ENCODE data around the gene MOB3A.
A peak's percentile ranks its signal among the peaks of the same experiment; 100 is the strongest.
"Not testable (repeated sequence)": the region's sequence is repeated elsewhere in the genome, so short reads cannot be mapped to it uniquely, and the experiment has no call there.

The MOB3A gene

DNA sequence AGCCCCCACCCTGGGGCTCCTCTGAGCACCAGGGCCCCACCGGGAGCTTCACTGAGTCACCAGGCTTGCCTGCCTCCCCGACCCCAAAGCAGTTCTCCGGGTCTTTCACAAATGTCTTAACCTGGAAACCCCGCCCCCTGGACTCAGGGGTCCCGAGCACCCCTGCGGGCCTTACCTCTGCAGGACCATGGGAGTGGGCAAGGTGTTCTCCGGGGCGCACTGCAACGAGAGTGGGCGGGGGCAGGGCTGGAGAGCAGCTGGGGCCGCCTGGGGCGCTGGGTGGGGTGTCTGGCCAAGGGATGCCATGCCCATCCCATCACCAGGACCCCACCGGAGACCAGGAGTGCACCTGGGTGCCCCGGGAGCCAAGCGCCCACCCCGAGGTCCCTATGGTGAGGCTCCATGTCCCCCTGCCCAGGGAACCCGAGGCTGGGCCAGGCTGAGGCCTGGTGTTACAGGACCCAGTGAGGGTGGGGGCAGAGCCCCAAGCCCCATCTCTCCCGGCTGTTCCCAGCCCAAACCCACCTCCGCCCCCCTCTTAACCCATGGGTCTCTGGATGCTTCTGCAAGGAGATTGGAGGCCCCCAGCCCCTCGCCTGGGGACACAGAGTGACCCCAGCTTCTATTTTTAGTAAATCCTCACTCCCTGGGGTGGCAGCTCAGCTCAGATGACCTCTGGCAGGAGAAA lies 56.0 kb downstream of the MOB3A start:
- Histone ChIP-seq H3K9me3 (ENCODE audit: control insufficient read depth, insufficient read depth, low read depth, low read length) (peaks cover 13% of the 10 kb centered on the region), H3K36me3 (ENCODE audit: control insufficient read depth, insufficient read depth, low read length) (peaks cover 43% of the 10 kb centered on the region), H3K27ac (ENCODE audit: low read depth, low read length) (no peak overlapping the region), H3K27me3 (ENCODE audit: control insufficient read depth, insufficient read depth, low read length) (no peaks in the 10 kb centered on the region), H3K9ac (ENCODE audit: low read length) (no peak overlapping the region), H3K4me3 (ENCODE audit: low read depth, low read length) (no peak overlapping the region), H3K4me1 (ENCODE audit: control insufficient read depth, insufficient read depth, low read length) (peaks cover 16% of the 10 kb centered on the region)

DNA sequence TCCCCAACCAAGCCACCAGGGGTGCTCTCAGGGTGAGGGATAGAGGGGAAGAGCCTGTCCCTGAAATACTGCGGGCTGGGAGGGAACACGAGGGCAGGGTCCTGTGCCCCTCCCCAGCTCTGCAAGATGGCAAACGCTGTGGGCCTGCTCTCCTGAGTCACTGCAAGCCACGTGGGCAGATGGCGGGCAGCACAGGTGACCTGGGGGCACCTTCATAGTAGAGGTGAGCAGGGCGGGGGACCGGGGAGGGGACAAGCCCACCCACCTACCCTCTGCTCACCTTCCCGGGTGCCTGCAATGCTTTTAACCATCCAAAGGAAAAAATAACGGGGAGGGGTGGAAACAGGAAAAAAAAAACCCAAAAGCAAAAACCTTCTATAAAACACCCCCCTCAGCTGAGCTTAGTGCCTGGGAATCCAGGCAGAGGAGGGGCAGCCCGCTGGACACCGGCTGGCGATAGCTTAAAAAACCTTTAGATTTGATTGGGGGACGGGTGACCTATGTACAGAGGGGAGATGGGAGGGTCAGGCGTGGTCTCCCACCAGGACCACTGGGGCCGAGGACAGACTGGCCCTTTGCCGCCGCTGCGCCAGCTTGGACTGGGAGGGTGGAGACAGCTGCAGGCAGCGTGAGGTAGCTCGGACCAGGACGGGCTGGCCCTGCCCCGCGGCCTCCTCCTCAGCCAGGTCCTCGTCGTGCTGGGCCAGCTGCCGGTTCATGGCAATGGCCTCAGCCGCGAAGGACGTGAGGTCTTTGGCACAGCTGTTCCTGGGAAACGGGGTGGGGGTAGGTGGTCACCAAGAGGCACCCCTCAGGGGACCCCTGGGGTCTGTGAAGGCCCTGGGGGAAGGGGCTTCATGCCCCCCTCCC lies 56.8 kb downstream of the MOB3A start:
- H3K27me3 ChIP-seq (ENCODE audit: control insufficient read depth, insufficient read depth, low read length): no peaks in the 10 kb centered on the region
- peaks cover 13% of the 10 kb centered on the region for H3K9me3 ChIP-seq (ENCODE audit: control insufficient read depth, insufficient read depth, low read depth, low read length)
- H3K4me1 ChIP-seq (ENCODE audit: control insufficient read depth, insufficient read depth, low read length): peaks cover 16% of the 10 kb centered on the region
- H3K9ac ChIP-seq (ENCODE audit: low read length): no peak overlapping the region
- peaks cover 36% of the 10 kb centered on the region for H3K36me3 ChIP-seq (ENCODE audit: control insufficient read depth, insufficient read depth, low read length)
- no peak overlapping the region for H3K4me3 ChIP-seq (ENCODE audit: low read depth, low read length)
- no peak overlapping the region for H3K27ac ChIP-seq (ENCODE audit: low read depth, low read length)

DNA sequence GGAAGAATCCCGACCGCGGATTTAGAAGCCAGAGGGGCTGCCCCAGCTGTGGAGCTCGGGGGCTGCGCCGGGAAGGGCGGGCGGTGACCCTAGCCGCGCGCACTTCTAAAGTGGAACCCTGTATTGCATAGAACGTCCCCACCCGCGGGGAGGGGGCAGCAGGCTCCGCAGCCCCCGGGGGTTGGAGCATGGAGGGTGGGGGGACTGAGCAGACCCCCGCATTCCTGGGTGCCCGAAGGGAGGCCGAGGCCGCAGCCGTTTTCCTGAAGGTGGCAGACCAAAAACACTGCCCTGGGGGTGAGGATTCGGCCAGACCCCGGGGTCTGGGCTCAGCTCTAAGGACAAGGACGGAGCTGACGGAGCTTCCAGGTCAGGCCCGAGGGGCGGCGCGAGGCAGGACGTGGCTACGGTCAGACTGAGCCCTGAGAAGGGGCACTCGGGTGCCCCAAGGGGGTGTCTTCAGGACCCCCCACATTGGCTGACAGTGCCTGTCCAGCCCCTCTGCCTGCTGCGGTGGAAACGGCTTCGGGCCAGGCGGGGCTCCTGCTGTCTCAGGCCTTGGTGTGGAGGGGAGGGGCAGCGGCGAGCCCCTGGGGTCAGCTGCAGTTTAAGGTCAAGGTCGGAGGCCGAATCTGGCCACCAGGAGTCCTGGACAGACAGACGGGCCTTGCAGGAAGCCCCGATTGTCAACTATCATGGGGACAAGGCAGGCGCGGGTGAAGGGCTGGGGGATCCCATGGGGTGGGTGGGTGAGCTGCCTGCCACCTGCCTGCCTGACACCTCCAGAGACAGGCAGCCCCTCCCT lies 57.6 kb downstream of the MOB3A start:
- no peak overlapping the region for H3K4me3 ChIP-seq (ENCODE audit: low read depth, low read length)
- H3K4me1 ChIP-seq (ENCODE audit: control insufficient read depth, insufficient read depth, low read length): peaks cover 16% of the 10 kb centered on the region
- no peak overlapping the region for H3K27ac ChIP-seq (ENCODE audit: low read depth, low read length)
- H3K9ac ChIP-seq (ENCODE audit: low read length): no peak overlapping the region
- peaks cover 35% of the 10 kb centered on the region for H3K36me3 ChIP-seq (ENCODE audit: control insufficient read depth, insufficient read depth, low read length)
- H3K9me3 ChIP-seq (ENCODE audit: control insufficient read depth, insufficient read depth, low read depth, low read length): peaks cover 13% of the 10 kb centered on the region
- no peaks in the 10 kb centered on the region for H3K27me3 ChIP-seq (ENCODE audit: control insufficient read depth, insufficient read depth, low read length)

DNA sequence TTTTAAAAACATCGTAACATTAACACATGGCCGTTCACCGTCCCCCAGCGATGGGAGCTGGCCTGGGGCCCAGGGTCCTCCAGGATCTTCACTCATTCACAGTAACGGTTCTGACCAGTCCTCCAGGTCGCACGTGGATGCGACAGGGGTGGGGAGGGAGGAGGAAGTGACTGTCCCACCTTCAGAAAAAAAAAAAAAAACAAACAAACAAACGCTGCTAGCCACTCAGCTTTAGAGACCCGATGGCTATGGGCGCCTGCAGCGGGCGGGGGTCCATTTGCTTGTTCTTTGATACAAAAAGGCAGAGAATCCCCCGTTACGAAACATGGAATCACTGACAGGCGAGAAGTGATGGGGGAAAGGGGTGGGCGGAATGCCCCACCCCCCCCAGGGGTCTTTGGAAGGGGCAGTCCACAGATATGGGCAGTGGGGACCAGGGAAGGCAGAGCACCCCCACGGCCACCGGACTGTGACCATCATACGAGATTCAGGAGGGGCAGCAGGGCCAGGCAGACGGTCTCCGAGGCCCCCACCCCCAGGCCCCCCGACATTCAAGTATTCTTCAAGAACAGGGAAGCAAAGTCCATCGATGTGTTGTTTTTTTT lies 58.4 kb downstream of the MOB3A start:
- peaks cover 12% of the 10 kb centered on the region for H3K4me1 ChIP-seq (ENCODE audit: control insufficient read depth, insufficient read depth, low read length)
- no peaks in the 10 kb centered on the region for H3K27me3 ChIP-seq (ENCODE audit: control insufficient read depth, insufficient read depth, low read length)
- peaks cover 27% of the 10 kb centered on the region for H3K36me3 ChIP-seq (ENCODE audit: control insufficient read depth, insufficient read depth, low read length)
- H3K9ac ChIP-seq (ENCODE audit: low read length): no peak overlapping the region
- peaks cover 13% of the 10 kb centered on the region for H3K9me3 ChIP-seq (ENCODE audit: control insufficient read depth, insufficient read depth, low read depth, low read length)
- no peak overlapping the region for H3K4me3 ChIP-seq (ENCODE audit: low read depth, low read length)
- H3K27ac ChIP-seq (ENCODE audit: low read depth, low read length): no peak overlapping the region

DNA sequence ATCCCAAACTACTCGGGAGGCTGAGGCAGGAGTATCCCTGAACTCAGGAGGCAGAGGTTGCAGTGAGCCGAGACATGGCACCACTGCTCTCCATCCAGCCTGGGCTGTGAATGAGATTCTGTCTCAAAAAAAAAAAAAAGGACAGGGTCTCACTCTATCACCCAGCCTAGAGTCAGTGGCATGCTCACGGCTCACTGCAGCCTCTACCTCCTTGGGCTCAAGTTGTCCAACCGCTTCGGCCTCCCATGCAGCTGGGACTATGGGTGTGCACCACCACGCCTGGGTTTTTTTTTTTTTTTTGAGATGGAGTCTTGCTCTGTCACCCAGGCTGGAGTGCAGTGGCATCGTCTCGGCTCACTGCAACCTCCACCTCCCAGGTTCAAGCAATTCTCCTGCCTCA lies 59.7 kb downstream of the MOB3A start:
- no peak overlapping the region for H3K27ac ChIP-seq (ENCODE audit: low read depth, low read length)
- no peak overlapping the region for H3K4me3 ChIP-seq (ENCODE audit: low read depth, low read length)

DNA sequence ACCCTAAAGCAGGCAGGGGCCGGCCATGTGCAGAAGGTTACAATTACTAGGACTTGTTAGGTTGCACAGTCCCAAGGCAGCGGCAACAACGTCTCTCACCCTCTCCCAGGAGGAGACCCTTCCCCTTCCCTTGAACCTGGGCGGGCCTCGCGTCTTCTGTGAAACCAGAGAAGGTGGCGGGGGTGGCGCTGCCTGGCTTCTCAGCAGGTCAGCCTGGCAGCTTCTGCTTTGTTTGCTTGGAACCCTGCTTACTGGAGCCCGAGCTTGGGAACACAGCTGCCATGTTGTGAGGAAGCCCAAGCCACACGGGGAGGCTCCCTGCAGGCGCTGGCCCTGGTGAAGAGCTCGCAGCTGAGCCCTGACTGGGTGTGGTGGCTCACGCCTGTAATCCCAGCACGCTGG lies 60.5 kb downstream of the MOB3A start:
- no peak overlapping the region for H3K27ac ChIP-seq (ENCODE audit: low read depth, low read length)
- H3K4me3 ChIP-seq (ENCODE audit: low read depth, low read length): no peak overlapping the region
- peaks cover 13% of the 10 kb centered on the region for H3K9me3 ChIP-seq (ENCODE audit: control insufficient read depth, insufficient read depth, low read depth, low read length)
- H3K9ac ChIP-seq (ENCODE audit: low read length): no peak overlapping the region
- H3K27me3 ChIP-seq (ENCODE audit: control insufficient read depth, insufficient read depth, low read length): no peaks in the 10 kb centered on the region
- peaks cover 6% of the 10 kb centered on the region; the same call in 1 of the 2 replicates for H3K4me1 ChIP-seq (ENCODE audit: control insufficient read depth, insufficient read depth, low read length)
- peaks cover 13% of the 10 kb centered on the region for H3K36me3 ChIP-seq (ENCODE audit: control insufficient read depth, insufficient read depth, low read length)

More for the DNA sequence above, 59.7 kb downstream of the MOB3A start:
- H3K27me3 ChIP-seq (ENCODE audit: control insufficient read depth, insufficient read depth, low read length): no peaks in the 10 kb centered on the region
- H3K4me1 ChIP-seq (ENCODE audit: control insufficient read depth, insufficient read depth, low read length): peaks cover 6% of the 10 kb centered on the region
- H3K9me3 ChIP-seq (ENCODE audit: control insufficient read depth, insufficient read depth, low read depth, low read length): peaks cover 13% of the 10 kb centered on the region
- no peak overlapping the region for H3K9ac ChIP-seq (ENCODE audit: low read length)
- peaks cover 21% of the 10 kb centered on the region for H3K36me3 ChIP-seq (ENCODE audit: control insufficient read depth, insufficient read depth, low read length)

DNA sequence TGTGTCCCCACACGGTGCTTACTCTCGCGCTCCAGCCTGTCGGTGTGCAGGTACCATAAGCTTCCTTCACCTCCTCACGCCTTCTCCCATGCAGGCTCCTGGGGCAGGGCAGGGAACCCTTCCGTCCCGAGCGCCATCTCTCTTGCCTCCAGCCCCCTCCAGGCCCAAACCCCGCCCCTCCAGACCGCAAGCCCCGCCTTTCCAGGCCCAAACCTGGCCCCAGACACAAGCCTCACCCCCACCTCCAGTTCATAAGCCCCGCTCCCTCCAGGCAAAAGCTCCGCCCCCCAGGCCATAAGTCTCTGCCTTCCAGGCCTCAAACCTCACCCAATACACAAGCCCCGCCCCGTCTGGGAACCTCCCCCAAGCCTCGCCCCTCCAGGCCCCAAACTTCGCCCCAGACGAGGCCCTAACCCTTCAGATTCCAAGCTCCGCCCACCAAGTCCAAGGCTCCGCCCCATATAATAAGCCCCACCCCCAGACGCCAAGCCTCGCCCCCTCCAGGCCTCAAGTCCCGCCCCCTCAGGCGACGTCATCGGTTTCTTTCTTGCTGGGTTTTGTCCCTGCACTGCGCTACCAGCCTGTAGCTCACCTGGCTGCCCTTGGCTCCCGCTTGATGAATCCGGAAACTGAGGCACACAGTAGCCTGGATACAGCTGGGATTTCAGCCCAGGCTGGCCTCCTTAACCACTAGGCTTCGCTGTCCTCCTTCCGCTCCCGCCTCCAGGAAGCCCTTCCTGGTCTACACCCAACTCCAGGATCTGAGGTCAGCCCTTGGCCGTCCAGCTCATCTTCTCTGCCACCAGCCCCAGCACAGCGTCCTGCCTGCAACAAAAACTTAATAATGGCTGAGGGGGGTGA lies 61.2 kb downstream of the MOB3A start:
- Histone ChIP-seq H3K4me1 (ENCODE audit: control insufficient read depth, insufficient read depth, low read length) (peaks cover 6% of the 10 kb centered on the region; the same call in 1 of the 2 replicates), H3K36me3 (ENCODE audit: control insufficient read depth, insufficient read depth, low read length) (peaks cover 6% of the 10 kb centered on the region; the same call in 1 of the 2 replicates), H3K9ac (ENCODE audit: low read length) (peak overlapping the region; percentile 45), H3K9me3 (ENCODE audit: control insufficient read depth, insufficient read depth, low read depth, low read length) (peaks cover 13% of the 10 kb centered on the region), H3K27ac (ENCODE audit: low read depth, low read length) (no peak overlapping the region), H3K4me3 (ENCODE audit: low read depth, low read length) (peak overlapping the region; percentile 46), H3K27me3 (ENCODE audit: control insufficient read depth, insufficient read depth, low read length) (no peaks in the 10 kb centered on the region)

DNA sequence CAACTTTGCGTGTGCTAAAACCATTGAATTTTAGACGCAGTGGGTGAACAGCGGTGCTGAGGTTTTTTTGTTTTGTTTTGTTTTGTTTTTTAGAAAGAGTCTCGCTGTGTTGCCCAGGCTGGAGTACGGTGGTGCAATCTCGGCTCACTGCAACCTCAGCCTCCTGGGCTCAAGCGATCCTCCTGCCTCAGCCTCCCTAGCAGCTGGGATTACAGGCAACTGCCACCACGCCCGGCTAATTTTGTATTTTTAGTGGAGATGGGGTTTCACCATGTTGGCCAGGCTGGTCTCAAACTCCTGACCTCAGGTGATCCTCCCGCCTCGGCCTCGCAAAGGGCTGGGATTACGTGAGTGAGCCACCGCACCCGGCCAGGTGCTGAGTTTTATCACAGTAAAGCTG lies 61.9 kb downstream of the MOB3A start:
- H3K4me1 ChIP-seq (ENCODE audit: control insufficient read depth, insufficient read depth, low read length); H3K36me3 ChIP-seq (ENCODE audit: control insufficient read depth, insufficient read depth, low read length); H3K27ac ChIP-seq (ENCODE audit: low read depth, low read length); H3K27me3 ChIP-seq (ENCODE audit: control insufficient read depth, insufficient read depth, low read length): not testable (repeated sequence)
- Histone ChIP-seq H3K9me3 (ENCODE audit: control insufficient read depth, insufficient read depth, low read depth, low read length) (peaks cover 13% of the 10 kb centered on the region), H3K4me3 (ENCODE audit: low read depth, low read length) (peak overlapping the region; percentile 46), H3K9ac (ENCODE audit: low read length) (peak overlapping the region; percentile 45)

DNA sequence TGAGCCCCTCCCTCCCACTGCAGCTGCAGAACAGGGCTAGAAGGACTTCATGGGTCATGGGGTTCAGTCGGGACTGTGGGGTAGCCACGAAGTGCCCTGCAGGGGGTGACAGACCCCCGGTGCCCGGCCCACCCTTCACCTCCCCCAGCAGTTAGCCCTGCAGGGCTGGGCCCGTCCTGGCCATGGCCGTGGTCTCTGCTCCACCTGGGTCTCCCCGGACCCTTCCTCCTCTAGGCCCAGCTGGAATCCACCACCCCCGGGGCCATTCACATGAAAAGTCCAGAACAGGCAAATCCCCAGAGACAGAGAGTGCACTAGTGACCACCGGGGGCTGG lies 62.3 kb downstream of the MOB3A start:
- Histone ChIP-seq H3K4me1 (ENCODE audit: control insufficient read depth, insufficient read depth, low read length) (peaks cover 6% of the 10 kb centered on the region; the same call in 1 of the 2 replicates), H3K9me3 (ENCODE audit: control insufficient read depth, insufficient read depth, low read depth, low read length) (peaks cover 13% of the 10 kb centered on the region), H3K4me3 (ENCODE audit: low read depth, low read length) (no peak overlapping the region), H3K9ac (ENCODE audit: low read length) (no peak overlapping the region), H3K27me3 (ENCODE audit: control insufficient read depth, insufficient read depth, low read length) (no peaks in the 10 kb centered on the region), H3K36me3 (ENCODE audit: control insufficient read depth, insufficient read depth, low read length) (peaks cover 3% of the 10 kb centered on the region; the same call in 1 of the 2 replicates), H3K27ac (ENCODE audit: low read depth, low read length) (no peak overlapping the region)
